K562 (cell line): ENCODE results near the gene DBP. TPM values are rescaled to one million over a fixed set of nuclear protein-coding genes. Genes with fewer than 3 reads are reported as not detected.

Experiments
- ETS2 ChIP-seq: IDR thresholded peaks from 2 replicates; pipeline ENCODE4 v1.6.1; 2016; ENCODE audit warnings: borderline replicate concordance, missing genetic modification characterization, mild to moderate bottlenecking, moderate library complexity, missing compliant biosample characterization; ENCODE audit not compliant: poor library complexity, severe bottlenecking
- HEY1 ChIP-seq: fragments of 250-450 bp; sonication (Bioruptor Pico); IDR thresholded peaks from 2 replicates; pipeline ENCODE4 v1.5.0; 2020; ENCODE audit warnings: mild to moderate bottlenecking, moderate library complexity, borderline replicate concordance
- MNT ChIP-seq, 2 experiments: fragments of 450-650 bp; conservative IDR thresholded peaks; 2 replicates each; pipeline ENCODE4 v1.6.1; 2017; ENCODE audit warnings: mild to moderate bottlenecking in 2 of 2, moderate library complexity in 2 of 2
- MYC ChIP-seq, 2 experiments: fragments of 250-450 bp in 1 of 2; sonication (Bioruptor Pico) in 1 of 2; IDR thresholded peaks; 2 replicates each; pipeline versions ENCODE4 v1.5.1 to v1.6.1; 2012 to 2021; ENCODE audit warnings: low read depth in 2 of 2, borderline replicate concordance in 1 of 2, improper control_type of control experiment in 1 of 2, low read length in 1 of 2, mild to moderate bottlenecking in 1 of 2, moderate library complexity in 1 of 2
- POLR2G ChIP-seq: fragments of 200-400 bp; formaldehyde crosslinking; IDR thresholded peaks from 2 replicates; pipeline ENCODE4 v1.6.1; 2017; ENCODE audit warnings: low read depth, mild to moderate bottlenecking, antibody characterized with exemption, low read length, moderate library complexity
- SREBF1 ChIP-seq: fragments of 150-350 bp; IDR thresholded peaks from 2 replicates; pipeline ENCODE4 v1.6.1; 2014; ENCODE audit warnings: antibody characterized with exemption, low read depth, low read length, borderline replicate concordance
- SREBF2 ChIP-seq: sonication (generic); formaldehyde crosslinking; IDR thresholded peaks from 2 replicates; pipeline ENCODE4 v1.4.0; 2020; ENCODE audit warnings: mild to moderate bottlenecking, missing genetic modification reagents
- ZNF146 ChIP-seq: IDR thresholded peaks from one replicate; pipeline ENCODE4 v1.6.1; 2018; ENCODE audit warnings: missing compliant biosample characterization; ENCODE audit not compliant: unreplicated experiment
- ZNF395 ChIP-seq: fragments of 200-800 bp; sonication (Bioruptor generic); IDR thresholded peaks from 2 replicates; pipeline ENCODE4 v1.6.1; 2017; ENCODE audit warnings: missing genetic modification characterization, missing compliant biosample characterization
- polyA plus RNA-seq, 8 experiments: library from polyadenylated mRNA; depleted of rRNA in 4 of 8; stranded (reverse) in 5 of 8; unstranded in 3 of 8; fragments of >200 nt; fragmentation: Nextera tagmentation in 2 of 8; fragmentation: Illumina TruSeq in 1 of 8; extraction: Ambion mirVana in 2 of 8; extraction: Trizol in 1 of 8; gene quantifications; 2 replicates each; pipeline versions ENCODE4 v1.2.1 to v1.2.3, GENCODE V29; 2011 to 2014; ENCODE audit warnings: inconsistent platforms in 1 of 8, missing spikeins in 1 of 8
- total RNA-seq, 7 experiments: library from RNA; depleted of rRNA in 6 of 7; stranded (reverse); fragments of >200 nt in 6 of 7; fragmentation: Illumina TruSeq in 2 of 7; extraction: Trizol in 2 of 7; gene quantifications; 2 replicates each; pipeline versions ENCODE4 v1.2.1 to v1.2.3, GENCODE V29; 2011 to 2021; ENCODE audit warnings: low replicate concordance in 1 of 7

The DBP gene
- total and polyA plus RNA-seq, 9 of the 15 experiments (the other 6 are each of a cell fraction or from before 2014, with no cell fraction given): 0.25 to 5.5 (median 1.8) TPM

GRCh38 chr19:48613024-48613851 lies 23.9 kb downstream of the DBP start (continued):
- no peak for TF ChIP-seq MNT (conservative IDR thresholded peaks at IDR 0.05)
- TF ChIP-seq SREBF2 (CRISPR knock-in tag): no peak
- TF ChIP-seq HEY1 (CRISPR knock-in tag): no peak
- TF ChIP-seq ZNF146 (CRISPR knock-in tag): no peak
- TF ChIP-seq ETS2 (tag): no peak
- TF ChIP-seq ZNF395 (CRISPR knock-in tag): no peak
- peak; percentile 53 for TF ChIP-seq POLR2G
- TF ChIP-seq SREBF1: no peak
- TF ChIP-seq MYC (IDR thresholded peaks at IDR 0.05; ENCODE audit: low read depth, low read length): no peak
- no peak for TF ChIP-seq MYC (CRISPR knock-in tag; IDR thresholded peaks at IDR 0.05; ENCODE audit: borderline replicate concordance, low read depth)
